CD4-positive, alpha-beta memory T cell (primary cell): Measurements from ENCODE around the gene ZNF681. TPM values are rescaled to one million over a fixed set of nuclear protein-coding genes. Genes with fewer than 3 reads are reported as not detected.

Experiments
- CTCF ChIA-PET: fragments of 350-600 bp; sonication (Branson Sonifier 250); formaldehyde crosslinking; loops from one replicate; lab custom pipeline; 2021; ENCODE audit warnings: inconsistent platforms; ENCODE audit not compliant: partially characterized antibody; lab: Charles Lee
- POLR2A ChIA-PET: fragments of 350-600 bp; sonication (Branson Sonifier 250); formaldehyde crosslinking; loops from one replicate; lab custom pipeline; 2021; ENCODE audit not compliant: partially characterized antibody; lab: Charles Lee
- DNase-seq, 5 donors: peaks; one replicate each; pipeline versions ENCODE4 v3.0.0 to v3.0.0-alpha.2; 2020 to 2022; ENCODE audit warnings: mixed read lengths in 1 of 5
- H3K27ac ChIP-seq: one replicate; pipeline ENCODE4 v1.7.0; 2013; ENCODE audit warnings: low read depth, low read length
- H3K27me3 ChIP-seq: 2 replicates; pipeline ENCODE4 v1.7.0; 2013; ENCODE audit warnings: mild to moderate bottlenecking, low read length, moderate library complexity; ENCODE audit not compliant: insufficient read depth
- H3K36me3 ChIP-seq: 2 replicates; pipeline ENCODE4 v1.7.0; 2013; ENCODE audit warnings: mild to moderate bottlenecking, low read length, moderate library complexity; ENCODE audit not compliant: insufficient read depth
- H3K4me1 ChIP-seq: 2 replicates; pipeline ENCODE4 v1.7.0; 2013; ENCODE audit warnings: mild to moderate bottlenecking, low read length, moderate library complexity; ENCODE audit not compliant: insufficient read depth
- H3K4me3 ChIP-seq, 2 donors: one replicate each; pipeline ENCODE4 v1.7.0; 2013; ENCODE audit warnings: low read length in 2 of 2, mild to moderate bottlenecking in 1 of 2
- H3K9me3 ChIP-seq, 2 donors: one replicate each; pipeline ENCODE4 v1.7.0; 2013; ENCODE audit warnings: low read length in 2 of 2, control low read depth in 1 of 2; ENCODE audit not compliant: control insufficient read depth in 1 of 2
- H3K27ac Mint-ChIP-seq, 7 donors: one replicate each; pipeline ENCODE4 v1.8.0; 2020 to 2021; ENCODE audit warnings: mixed read lengths in 7 of 7, mild to moderate bottlenecking in 6 of 7, inconsistent platforms in 3 of 7, moderate library complexity in 3 of 7
- H3K27me3 Mint-ChIP-seq, 2 donors: one replicate each; pipeline ENCODE4 v1.8.0; 2020 to 2021; ENCODE audit warnings: mixed read lengths in 2 of 2
- H3K36me3 Mint-ChIP-seq, 2 donors: one replicate each; pipeline ENCODE4 v1.8.0; 2020 to 2021; ENCODE audit warnings: mixed read lengths in 2 of 2, inconsistent platforms in 1 of 2, mild to moderate bottlenecking in 1 of 2
- H3K4me1 Mint-ChIP-seq, 4 donors: one replicate each; pipeline ENCODE4 v1.8.0; 2020 to 2021; ENCODE audit warnings: mixed read lengths in 4 of 4, mild to moderate bottlenecking in 1 of 4
- H3K4me3 Mint-ChIP-seq, 8 donors: one replicate each; pipeline ENCODE4 v1.8.0; 2020 to 2021; ENCODE audit warnings: mixed read lengths in 8 of 8, mild to moderate bottlenecking in 7 of 8, moderate library complexity in 6 of 8, inconsistent platforms in 3 of 8
- H3K9me3 Mint-ChIP-seq, 8 donors: one replicate each; pipeline ENCODE4 v1.8.0; 2020 to 2021; ENCODE audit warnings: mixed read lengths in 8 of 8, mild to moderate bottlenecking in 5 of 8, inconsistent platforms in 3 of 8, moderate library complexity in 1 of 8
- intact Hi-C: fragments of 100-400 bp; cut with micrococcal nuclease; formaldehyde crosslinking; loops from one replicate; pipeline ENCODE4 v1.15.1; 2023
- polyA plus RNA-seq, 2 donors: library from polyadenylated mRNA; unstranded; fragments of 300-500 nt; fragmentation: Illumina TruSeq; gene quantifications; one replicate each; pipeline ENCODE4 v1.2.3, GENCODE V29; 2021
- total RNA-seq, 2 experiments: library from RNA; stranded (reverse); gene quantifications; one replicate each; pipeline ENCODE4 v1.2.3, GENCODE V29; 2021

The ZNF681 gene
- total and polyA plus RNA-seq, 4 experiments from 2014 or later: 1.1 to 8.3 (median 5.1) TPM

- Mint-ChIP-seq H3K4me1 (peaks cover 26 to 52% (median 34%) of the 10 kb centered on the region in 4 donors), H3K9me3 (peaks cover 0 to 28% (median 21%) of the 10 kb centered on the region in 8 donors), H3K36me3 (peaks cover 11 to 15% of the 10 kb centered on the region in 2 donors), H3K27ac (peak overlapping the region; percentile 93 to 98 (median 96)), H3K27me3 (no peaks in the 10 kb centered on the region), H3K4me3 (peak overlapping the region; percentile 82 to 94 (median 88))
- CTCF ChIA-PET: interaction anchor here (0.6 to 2.2 kb wide), 6 partner anchors 13 to 115 kb away, joined by 3 to 11 read pairs (median 5); partner anchors contain the start of genes ZNF675, ZNF681 and ZNF726
- Histone ChIP-seq H3K4me1 (peaks cover 46% of the 10 kb centered on the region), H3K27me3 (no peaks in the 10 kb centered on the region), H3K36me3 (no peaks in the 10 kb centered on the region), H3K27ac (peak overlapping the region; percentile 51), H3K4me3 (peak overlapping the region in 1 of 2 donors; percentile 45), H3K9me3 (no peaks in the 10 kb centered on the region)
- intact Hi-C loops: loop anchor here (2.0 kb wide), 1 partner anchor 37 kb away; a partner anchor contains a TSS
- POLR2A ChIA-PET: interaction anchor here (0.7 to 3.3 kb wide), 9 partner anchors 18 to 549 kb away, joined by 3 to 20 read pairs (median 8); partner anchors contain the start of genes ZNF675, ZNF681, ZNF724 and ZNF91
- DNase-seq: peak; percentile 59 to 73 (median 65)
Measured at GRCh38 chr19:23799321-23799720, 40.6 kb upstream of the ZNF681 start.

DNA sequence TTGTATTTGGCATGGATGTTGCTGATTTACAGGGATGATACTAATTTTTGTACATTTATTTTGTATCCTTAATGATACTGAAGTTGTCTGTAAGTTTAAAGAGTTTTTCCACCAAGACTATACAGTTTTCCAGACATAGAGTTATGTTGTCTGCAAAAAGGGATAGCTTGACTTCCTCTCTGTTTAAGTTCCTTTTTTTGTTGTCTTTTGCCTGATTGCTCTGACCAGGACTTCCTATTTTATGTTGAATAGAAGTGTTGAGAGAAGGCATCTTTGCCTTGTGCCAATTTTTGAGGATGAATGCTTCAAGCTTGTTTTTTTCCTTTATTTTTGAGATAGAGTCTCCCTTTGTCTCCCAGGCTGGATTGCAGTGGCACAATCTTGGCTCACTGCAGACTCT lies 36.8 kb upstream of the ZNF681 start:
- H3K36me3 ChIP-seq: no peaks in the 10 kb centered on the region
- POLR2A ChIA-PET: interaction anchor here (0.6 to 2.1 kb wide), 2 partner anchors 109 to 211 kb away, joined by 3 to 4 read pairs; partner anchors contain the start of gene ZNF675
- H3K4me3 ChIP-seq: no peak overlapping the region
- Mint-ChIP-seq H3K9me3 (peaks cover 0 to 28% (median 21%) of the 10 kb centered on the region in 8 donors), H3K36me3 (peaks cover 11 to 17% of the 10 kb centered on the region in 2 donors), H3K4me1 (peaks cover 13 to 27% (median 22%) of the 10 kb centered on the region in 4 donors), H3K27me3 (no peaks in the 10 kb centered on the region), H3K4me3 (peak overlapping the region in 1 of 8 donors; percentile 4), H3K27ac (peak overlapping the region in 1 of 7 donors; percentile 50)
- H3K9me3 ChIP-seq: no peaks in the 10 kb centered on the region
- no peak for DNase-seq
- H3K4me1 ChIP-seq: peaks cover 19% of the 10 kb centered on the region
- intact Hi-C loops: no loop called here
- no peaks in the 10 kb centered on the region for H3K27me3 ChIP-seq
- CTCF ChIA-PET: no interaction called here
- H3K27ac ChIP-seq: no peak overlapping the region

DNA sequence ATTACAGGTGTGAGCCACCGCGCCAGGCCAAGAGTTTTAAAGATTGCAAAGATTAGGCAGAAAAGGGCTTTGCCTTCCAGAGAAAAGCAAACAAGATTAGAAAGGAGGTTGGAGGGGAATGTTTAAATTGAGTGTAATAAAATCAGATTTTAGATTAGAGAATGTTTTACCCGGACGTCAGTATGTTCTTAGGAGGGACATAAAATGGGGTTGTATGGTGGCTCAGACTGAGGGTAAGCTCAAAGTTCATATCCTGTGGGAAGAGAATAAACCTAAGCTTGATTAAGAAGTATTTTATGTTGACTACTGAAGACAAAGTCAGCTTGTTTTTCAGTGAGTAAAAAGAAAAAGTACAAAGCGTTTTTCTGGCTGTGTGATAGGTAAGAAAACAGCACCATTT lies 34.1 kb upstream of the ZNF681 start:
- ChIA-PET POLR2A (no interaction called here), CTCF (interaction anchor here (1.3 kb wide), 1 partner anchor 25 kb away, joined by 3 read pairs; no protein-coding TSS in a partner anchor)
- no peak overlapping the region for H3K4me3 Mint-ChIP-seq
- no peaks in the 10 kb centered on the region for H3K27me3 ChIP-seq
- H3K4me3 ChIP-seq: no peak overlapping the region
- H3K9me3 ChIP-seq: no peaks in the 10 kb centered on the region
- no peaks in the 10 kb centered on the region for H3K4me1 ChIP-seq
- peaks cover 0 to 28% (median 21%) of the 10 kb centered on the region in 8 donors for H3K9me3 Mint-ChIP-seq
- H3K27ac Mint-ChIP-seq: peak overlapping the region in 2 of 7 donors; percentile 25 to 87
- peaks cover 7 to 17% of the 10 kb centered on the region in 2 donors for H3K36me3 Mint-ChIP-seq
- H3K36me3 ChIP-seq: no peaks in the 10 kb centered on the region
- peaks cover 3 to 14% (median 10%) of the 10 kb centered on the region in 4 donors for H3K4me1 Mint-ChIP-seq
- intact Hi-C loops: no loop called here
- no peaks in the 10 kb centered on the region for H3K27me3 Mint-ChIP-seq
- no peak for DNase-seq
- no peak overlapping the region for H3K27ac ChIP-seq

DNA sequence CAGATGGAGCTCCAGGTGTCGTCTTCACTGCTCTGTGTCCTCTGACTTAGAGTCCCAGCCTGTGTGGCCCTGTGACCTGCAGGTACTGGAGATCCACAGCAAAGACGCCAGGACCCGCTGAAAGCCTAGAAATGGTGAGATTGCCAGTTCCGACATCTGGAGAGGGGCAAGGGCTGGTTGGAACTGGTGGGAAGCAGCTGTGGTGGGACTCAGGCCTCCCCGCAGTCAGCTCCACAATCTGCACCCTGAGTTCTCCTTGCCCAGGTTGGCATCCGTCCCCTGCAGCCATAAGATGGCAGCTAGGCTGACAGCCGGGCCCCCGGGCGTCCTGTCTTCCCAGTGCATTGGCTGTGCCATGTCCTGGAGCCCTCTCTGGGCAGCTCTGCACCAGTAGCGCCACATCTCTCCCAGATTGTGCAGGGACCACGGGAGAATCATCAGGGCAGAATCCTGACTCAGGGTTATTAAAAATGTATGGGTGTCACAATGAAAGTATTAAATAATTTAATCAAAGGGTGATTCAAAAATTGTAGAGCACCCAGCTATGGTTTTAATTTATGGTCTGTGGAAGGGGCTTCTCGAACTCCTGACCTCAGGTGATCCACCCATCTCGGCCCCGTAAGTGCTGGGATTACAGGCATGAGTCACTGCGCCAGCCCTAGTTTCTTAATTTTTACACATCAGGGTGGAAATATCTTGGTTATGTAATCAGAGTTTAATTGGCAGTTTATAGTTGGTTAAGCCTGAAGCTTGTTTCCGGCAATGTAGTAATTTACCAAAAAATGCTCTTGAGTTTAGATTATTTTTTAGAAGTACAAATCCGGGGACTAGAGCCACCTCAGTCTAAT lies 32.2 kb upstream of the ZNF681 start:
- Histone ChIP-seq H3K4me3 (no peak overlapping the region), H3K27ac (no peak overlapping the region), H3K9me3 (no peaks in the 10 kb centered on the region), H3K36me3 (no peaks in the 10 kb centered on the region), H3K27me3 (no peaks in the 10 kb centered on the region), H3K4me1 (no peaks in the 10 kb centered on the region)
- H3K27me3 Mint-ChIP-seq: no peaks in the 10 kb centered on the region
- no peak overlapping the region for H3K4me3 Mint-ChIP-seq
- peaks cover 8 to 13% of the 10 kb centered on the region in 2 donors for H3K36me3 Mint-ChIP-seq
- ChIA-PET CTCF (no interaction called here), POLR2A (interaction anchor here (0.8 kb wide), 1 partner anchor 32 kb away, joined by 3 read pairs; the partner anchor contains the start of gene ZNF681)
- H3K4me1 Mint-ChIP-seq: peaks cover 3 to 14% (median 10%) of the 10 kb centered on the region in 4 donors
- H3K9me3 Mint-ChIP-seq: peaks cover 0 to 15% (median 9%) of the 10 kb centered on the region in 8 donors
- intact Hi-C loops: no loop called here
- H3K27ac Mint-ChIP-seq: peak overlapping the region in 1 of 7 donors; percentile 73
- no peak for DNase-seq

DNA sequence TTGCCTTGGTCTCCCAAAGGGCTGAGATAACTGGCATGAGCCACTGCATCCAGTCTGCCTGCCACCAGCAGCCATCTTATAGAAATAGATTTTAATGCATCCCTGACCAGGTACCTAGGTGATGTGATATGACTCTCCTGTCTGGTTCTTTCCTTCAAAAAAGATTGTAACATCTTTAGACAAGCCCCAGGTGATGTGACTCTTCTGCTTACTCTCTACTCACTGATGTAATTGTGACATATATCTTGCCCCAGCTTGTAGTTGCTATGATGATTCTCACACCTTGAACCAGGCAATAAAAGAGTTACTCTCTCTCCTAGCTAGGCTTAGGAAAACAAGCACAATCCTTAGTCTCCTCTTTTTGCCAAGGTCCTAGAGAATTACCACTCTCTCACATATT lies 30.6 kb upstream of the ZNF681 start:
- POLR2A ChIA-PET: no interaction called here
- Mint-ChIP-seq H3K9me3 (peaks cover 0 to 3% (median 0%) of the 10 kb centered on the region in 8 donors), H3K27me3 (no peaks in the 10 kb centered on the region), H3K4me3 (no peak overlapping the region), H3K36me3 (peaks cover 8 to 13% of the 10 kb centered on the region in 2 donors), H3K27ac (no peak overlapping the region), H3K4me1 (peaks cover 0 to 10% (median 5%) of the 10 kb centered on the region in 4 donors)
- CTCF ChIA-PET: no interaction called here
- no peaks in the 10 kb centered on the region for H3K4me1 ChIP-seq
- H3K4me3 ChIP-seq: no peak overlapping the region
- no peak for DNase-seq
- intact Hi-C loops: no loop called here
- H3K27me3 ChIP-seq: no peaks in the 10 kb centered on the region
- no peaks in the 10 kb centered on the region for H3K9me3 ChIP-seq
- H3K36me3 ChIP-seq: no peaks in the 10 kb centered on the region
- no peak overlapping the region for H3K27ac ChIP-seq

DNA sequence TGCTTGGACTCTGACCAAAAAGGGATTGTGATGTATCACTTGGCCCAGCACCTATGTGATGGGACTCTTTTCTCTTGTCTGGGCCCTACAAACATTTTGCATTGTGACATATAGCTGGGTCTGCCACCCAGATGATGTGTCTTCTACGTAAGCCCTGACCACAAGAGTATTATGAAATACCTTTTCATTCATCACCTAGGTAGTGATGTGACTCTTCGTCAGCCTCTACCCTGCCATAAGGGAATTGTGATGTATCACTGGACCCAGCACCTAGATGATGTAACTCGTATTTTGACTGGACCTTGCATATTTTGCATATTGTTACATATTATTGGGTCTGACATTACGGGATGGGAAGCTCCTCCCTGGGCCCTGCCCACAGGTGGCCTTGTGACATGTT lies 29.7 kb upstream of the ZNF681 start:
- peaks cover 17 to 20% of the 10 kb centered on the region in 2 donors for H3K36me3 Mint-ChIP-seq

GRCh38 chr19:23787106-23787505 lies 28.4 kb upstream of the ZNF681 start:
- peaks cover 24 to 33% of the 10 kb centered on the region in 2 donors for H3K36me3 Mint-ChIP-seq
- intact Hi-C loops: no loop called here
- H3K4me1 Mint-ChIP-seq: peaks cover 0 to 4% (median 0%) of the 10 kb centered on the region in 4 donors

More for the DNA sequence above, 29.7 kb upstream of the ZNF681 start:
- Mint-ChIP-seq H3K27ac (no peak overlapping the region), H3K27me3 (no peaks in the 10 kb centered on the region), H3K4me1 (peaks cover 0 to 7% (median 3%) of the 10 kb centered on the region in 4 donors), H3K9me3 (peaks cover 0 to 3% (median 0%) of the 10 kb centered on the region in 8 donors), H3K4me3 (no peak overlapping the region)
- Histone ChIP-seq H3K4me3 (no peak overlapping the region), H3K4me1 (no peaks in the 10 kb centered on the region), H3K27me3 (no peaks in the 10 kb centered on the region), H3K27ac (no peak overlapping the region), H3K36me3 (no peaks in the 10 kb centered on the region), H3K9me3 (no peaks in the 10 kb centered on the region)
- ChIA-PET CTCF (no interaction called here), POLR2A (no interaction called here)
- intact Hi-C loops: no loop called here
- no peak for DNase-seq

More at GRCh38 chr19:23787106-23787505, 28.4 kb upstream of the ZNF681 start:
- Mint-ChIP-seq H3K4me3 (no peak overlapping the region), H3K27ac (peak overlapping the region in 1 of 7 donors; percentile 62), H3K27me3 (no peaks in the 10 kb centered on the region), H3K9me3 (peaks cover 0 to 3% (median 0%) of the 10 kb centered on the region in 8 donors)
- H3K4me1 ChIP-seq: no peaks in the 10 kb centered on the region
- ChIA-PET POLR2A (no interaction called here), CTCF (no interaction called here)
- H3K9me3 ChIP-seq: no peaks in the 10 kb centered on the region
- H3K27me3 ChIP-seq: no peaks in the 10 kb centered on the region
- no peak for DNase-seq
- no peak overlapping the region for H3K27ac ChIP-seq
- H3K4me3 ChIP-seq: no peak overlapping the region
- no peaks in the 10 kb centered on the region for H3K36me3 ChIP-seq
